Stimulated activated CD8-positive, alpha-beta memory T cell treated with anti-CD3 and anti-CD28 coated beads, Interleukin-12 subunit alpha, Interleukin-12 subunit beta, amount 100 ng/mL, for 24 hours (primary cell): ENCODE data around the gene BBIP1.
"Not testable (repeated sequence)": the region's sequence is repeated elsewhere in the genome, so short reads cannot be mapped to it uniquely, and the experiment has no call there.

ENCODE experiments used
- DNase-seq: peaks from one replicate; pipeline ENCODE4 v3.0.0-alpha.2; 2020; ENCODE audit errors: extremely low read depth

The BBIP1 gene

DNA sequence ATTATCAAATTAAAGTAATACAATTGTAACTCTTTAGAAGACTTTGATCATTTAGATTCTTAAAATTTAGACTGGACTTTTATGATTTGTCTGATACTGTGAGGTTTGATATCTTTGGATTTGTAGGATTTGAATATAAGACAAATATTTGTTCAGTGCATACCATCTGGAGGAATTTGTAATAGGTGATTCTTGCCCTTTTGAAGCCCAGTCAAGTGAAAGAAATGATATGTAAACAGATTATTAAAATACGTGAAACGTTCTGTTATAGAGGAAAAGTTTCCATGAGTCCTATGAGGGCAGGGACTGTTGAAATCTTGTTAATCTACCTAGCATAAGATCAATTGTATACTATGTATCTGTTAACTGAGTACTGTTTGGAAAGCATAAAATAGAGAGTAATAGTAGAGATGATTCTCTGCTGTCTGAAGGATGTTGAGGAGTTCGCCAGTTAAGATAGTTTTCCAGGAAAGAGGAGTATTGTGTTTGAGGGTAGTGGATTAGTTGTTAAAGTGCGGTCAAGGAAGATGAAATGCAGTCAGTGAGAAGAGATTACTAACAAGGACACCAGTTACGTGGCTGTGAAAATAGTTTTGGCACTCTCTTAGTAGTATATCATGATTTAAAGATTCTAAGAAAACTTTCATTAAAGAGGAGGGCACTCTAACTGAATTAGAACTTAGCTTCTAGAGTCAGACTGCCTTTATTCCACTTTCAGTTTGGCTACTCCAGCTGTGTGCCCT, 32.9 kb downstream of the BBIP1 start:
- DNase-seq: no peak

DNA sequence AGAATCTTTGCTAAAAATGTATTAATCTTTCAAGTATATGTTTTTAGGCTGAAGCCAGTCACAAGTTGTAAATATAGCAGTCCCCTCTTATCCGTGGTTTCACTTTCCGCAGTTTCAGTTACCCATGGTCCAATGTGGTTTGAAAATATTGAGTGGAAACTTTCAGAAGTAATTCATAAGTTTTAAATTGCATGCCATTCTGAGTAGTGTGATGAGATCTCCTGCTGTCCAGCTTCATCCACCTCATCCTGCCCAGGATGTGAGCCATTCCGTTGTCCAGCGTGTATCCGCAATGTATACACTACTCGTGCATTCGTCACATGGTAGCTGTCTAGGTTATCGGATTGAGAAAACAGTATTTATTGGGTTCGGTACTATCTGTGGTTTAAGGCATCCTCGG, 35.1 kb downstream of the BBIP1 start:
- DNase-seq: no peak

DNA sequence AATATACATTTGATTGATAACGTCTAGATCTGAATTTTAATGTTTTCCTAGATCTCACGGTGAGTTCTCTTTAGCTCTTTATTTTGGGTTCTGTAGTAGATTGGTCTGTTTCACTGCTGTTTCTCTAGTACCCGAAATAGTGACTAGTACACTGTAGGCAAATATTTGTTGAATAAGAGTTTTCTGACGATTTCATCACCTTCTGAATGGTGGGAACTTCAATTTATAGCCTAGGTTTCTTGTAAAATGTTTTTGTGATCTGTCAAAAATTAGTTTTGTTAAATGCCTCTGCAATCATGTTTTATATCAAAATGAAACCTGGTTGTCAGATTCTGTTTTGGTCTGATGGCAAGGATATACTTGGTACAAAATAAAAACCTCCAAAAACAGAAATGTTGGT, 37.1 kb downstream of the BBIP1 start:
- no peak for DNase-seq

DNA sequence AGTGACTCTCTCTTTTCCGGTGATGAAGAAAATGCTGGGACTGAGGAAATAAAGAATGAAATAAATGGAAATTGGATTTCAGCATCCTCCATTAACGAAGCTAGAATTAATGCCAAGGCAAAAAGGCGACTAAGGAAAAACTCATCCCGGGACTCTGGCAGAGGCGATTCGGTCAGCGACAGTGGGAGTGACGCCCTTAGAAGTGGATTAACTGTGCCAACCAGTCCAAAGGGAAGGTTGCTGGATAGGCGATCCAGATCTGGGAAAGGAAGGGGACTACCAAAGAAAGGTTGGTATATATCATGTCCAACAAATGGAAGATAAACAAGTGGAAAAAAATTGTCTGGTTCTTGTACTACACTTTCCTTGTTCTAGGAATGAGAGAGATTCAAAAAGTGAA, 37.7 kb downstream of the BBIP1 start:
- no peak for DNase-seq

GRCh38 chr10:110880012-110880411, 39.0 kb downstream of the BBIP1 start:
- no peak for DNase-seq

- DNase-seq: no peak
Observed at GRCh38 chr10:110876788-110877187, 42.2 kb downstream of the BBIP1 start.

DNA sequence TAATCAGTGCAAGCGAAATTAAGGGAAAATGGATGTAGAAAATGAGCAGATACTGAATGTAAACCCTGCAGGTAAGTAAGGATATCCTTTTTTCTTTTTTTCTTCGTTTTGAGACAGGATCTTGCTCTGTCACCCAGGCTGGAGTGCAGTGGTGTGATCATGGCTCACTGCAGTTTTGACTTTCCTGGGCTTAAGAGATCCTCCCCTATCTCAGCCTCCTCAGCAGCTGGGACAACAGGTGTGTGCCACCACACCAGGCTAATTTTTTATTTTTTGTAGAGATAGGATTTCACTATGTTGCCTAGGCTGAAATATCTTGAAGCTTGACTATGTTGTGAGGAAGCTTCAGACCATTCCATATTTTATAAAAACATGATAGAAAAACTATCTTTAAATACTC, 43.0 kb downstream of the BBIP1 start:
- no peak for DNase-seq

DNA sequence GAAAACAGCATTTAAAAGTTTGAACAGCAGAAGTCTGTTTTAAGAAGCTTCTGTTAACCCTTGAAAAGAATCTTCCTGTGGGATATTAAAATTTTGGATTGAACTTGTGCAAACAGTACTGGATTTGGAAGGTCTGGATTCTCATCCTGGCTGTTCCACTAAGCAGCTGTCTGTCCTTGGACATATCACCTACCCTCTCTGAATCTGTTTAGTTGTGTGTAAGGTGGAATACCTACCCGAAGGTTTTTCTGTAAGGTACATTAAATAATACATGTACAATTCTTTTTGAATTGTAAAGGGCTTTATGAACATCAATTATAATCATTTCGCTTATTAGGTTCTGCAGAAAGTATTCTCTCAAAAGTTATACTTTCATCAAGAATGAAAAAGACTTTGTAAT, 45.0 kb downstream of the BBIP1 start:
- no peak for DNase-seq

- no peak for DNase-seq
Observed at GRCh38 chr10:110872984-110873923, 45.7 kb downstream of the BBIP1 start.

DNA sequence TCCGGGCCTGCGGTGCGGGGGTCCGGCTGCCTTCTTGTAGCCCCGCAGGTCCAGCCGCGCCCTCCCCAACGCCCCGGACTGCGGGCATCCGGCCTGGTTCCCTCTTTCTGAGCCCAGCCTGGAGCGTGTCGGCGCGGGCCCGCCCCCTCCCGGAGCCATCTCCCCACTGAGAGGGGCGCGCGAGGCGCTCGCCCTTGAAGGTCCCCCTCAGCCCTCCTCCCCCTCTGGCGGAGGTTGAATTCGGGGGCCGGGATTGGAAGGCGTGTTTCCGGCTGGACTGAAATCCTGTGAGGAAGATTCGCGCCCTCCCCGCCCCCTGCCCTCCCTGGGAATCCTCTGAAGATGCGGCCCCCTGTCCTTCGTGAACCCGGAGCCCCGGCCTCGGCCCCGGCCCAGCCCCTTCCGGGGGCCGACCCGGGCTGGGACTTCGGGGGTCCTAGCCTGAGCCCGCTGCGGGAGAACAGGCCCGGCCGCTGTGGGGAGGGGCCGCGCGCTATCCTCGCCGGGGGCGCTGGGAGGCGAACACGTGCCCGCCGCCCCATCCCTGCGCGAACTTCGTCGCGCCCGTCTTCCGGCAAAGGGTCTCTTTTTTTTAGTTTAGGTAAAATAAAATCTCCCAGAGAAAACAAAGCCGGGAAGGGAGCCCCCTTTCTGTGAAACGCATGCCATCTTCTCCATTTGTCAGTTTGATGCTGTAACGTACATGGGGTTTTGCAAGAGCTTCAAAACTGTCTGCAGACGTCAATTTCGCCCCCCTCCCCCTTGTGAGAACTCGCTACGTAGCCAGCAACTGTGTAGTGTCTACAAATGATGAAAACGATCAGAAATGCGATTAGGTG, 46.6 kb downstream of the BBIP1 start:
- peak; percentile 51 for DNase-seq

DNA sequence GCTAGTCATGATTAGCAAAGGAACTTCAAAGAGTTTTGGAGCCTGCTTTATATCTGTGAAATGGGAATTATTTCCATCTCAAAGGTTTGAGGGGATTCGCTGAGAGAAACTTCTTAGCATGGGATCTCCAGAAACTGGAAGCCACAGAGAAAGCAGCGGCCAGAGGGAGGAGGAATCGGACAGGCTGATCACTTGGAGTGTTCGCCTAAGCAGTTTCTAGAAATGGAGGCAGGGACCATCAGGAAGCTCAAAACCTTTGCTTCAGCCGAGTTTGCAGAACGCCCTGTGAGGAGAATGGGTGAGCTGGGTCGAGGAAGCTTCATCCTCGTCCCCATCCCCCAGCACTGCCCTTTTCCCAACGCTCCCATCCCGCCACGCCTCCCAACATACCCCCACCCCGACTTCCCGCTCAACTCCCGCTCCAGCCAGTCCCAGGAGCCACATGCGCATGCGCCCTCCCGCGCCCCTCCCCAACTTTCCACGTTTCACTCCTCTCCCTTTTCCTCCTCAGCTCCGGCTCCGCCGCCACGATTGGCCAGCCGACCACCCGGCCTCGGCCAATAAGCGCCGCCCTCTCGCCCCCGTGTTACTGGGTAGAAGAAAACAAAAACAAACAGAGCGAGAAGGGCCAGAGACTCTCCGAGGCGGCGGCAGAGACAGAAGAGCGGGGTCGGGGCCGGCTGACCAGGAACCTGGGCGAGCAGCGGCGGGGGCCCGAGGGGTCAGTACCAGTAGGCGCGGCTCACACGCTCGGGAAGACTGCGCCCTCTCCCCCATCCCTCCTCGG, 47.5 kb downstream of the BBIP1 start, which contains the start of gene PDCD4:
Gene PDCD4, plus strand, starts transcription at position 631 of the 787 bp plus-strand sequence. CDS start 4,100 bp downstream, outside the sequence.
- DNase-seq: peak; percentile 89

DNA sequence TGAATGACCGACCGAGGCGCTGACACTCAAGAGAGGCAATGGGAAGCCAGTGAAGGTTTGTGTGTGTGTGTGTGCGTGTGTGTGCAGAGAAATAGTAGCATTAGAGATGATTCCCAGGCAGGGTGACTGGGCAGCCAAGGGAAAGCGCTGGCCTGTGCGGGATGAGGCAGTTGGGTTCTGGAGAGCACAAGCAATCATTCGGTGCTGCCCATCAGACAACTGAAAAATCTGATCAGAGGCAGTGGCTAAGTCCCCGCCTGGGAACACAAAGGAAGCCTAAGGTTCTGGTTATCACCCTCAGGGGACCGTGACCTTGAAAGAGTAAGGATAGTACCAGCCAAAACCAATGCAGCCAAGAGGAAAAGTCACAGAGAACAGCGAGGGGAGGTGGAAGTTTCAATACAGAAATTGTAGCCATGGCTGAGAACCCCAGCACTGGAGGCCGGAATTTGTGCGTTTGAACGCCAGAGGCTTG, 48.1 kb downstream of the BBIP1 start:
- DNase-seq: no peak

DNA sequence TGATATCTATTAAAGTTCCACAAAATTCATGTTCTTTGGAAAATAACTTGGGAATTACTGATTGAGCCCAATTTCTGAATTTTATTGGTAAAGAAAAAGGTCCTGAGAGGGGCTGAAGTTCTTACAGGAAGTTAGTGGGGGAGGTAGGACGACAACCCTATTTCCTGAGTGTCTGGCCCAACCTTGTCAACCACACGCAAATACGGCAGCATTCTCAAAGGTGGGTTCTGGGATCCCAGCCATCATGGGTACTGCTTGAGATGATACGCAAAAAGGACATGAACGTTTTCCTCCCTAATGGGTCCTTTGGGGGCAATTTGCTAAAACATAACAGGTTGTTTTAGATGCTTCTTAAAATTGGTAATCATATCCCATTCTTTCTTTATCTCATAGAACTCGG, 50.0 kb downstream of the BBIP1 start:
- DNase-seq: no peak

DNA sequence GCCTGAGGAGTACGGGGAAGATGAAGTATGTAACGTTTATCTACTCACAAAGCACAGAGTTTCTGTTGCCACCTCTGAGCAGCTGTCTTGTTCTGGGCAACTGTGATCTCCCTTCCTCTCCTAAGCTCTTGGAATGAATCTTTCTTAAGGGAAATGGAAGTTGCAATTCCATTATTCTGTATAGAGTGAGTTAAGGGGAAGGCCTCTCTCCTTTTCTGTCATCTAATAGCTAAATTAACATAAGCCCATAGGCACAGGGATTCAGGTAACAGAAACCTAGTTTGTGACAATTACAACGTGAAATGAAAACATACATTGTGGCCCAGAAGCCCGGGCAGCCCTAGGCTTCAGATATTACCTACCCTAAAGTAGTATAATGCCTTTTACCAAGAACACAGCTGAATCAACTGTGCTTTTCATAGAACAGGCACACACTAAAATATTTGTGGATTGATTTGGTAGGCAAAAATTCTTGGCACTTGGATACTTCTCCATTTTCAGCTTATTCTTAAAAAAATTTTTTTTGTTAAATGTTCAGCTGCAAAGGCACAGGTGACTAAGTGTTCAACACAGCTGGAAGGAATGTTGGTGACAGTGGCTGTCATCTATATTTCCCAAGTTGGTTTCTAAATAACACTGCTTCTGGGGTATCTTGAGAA, 51.0 kb downstream of the BBIP1 start:
- DNase-seq: no peak

DNA sequence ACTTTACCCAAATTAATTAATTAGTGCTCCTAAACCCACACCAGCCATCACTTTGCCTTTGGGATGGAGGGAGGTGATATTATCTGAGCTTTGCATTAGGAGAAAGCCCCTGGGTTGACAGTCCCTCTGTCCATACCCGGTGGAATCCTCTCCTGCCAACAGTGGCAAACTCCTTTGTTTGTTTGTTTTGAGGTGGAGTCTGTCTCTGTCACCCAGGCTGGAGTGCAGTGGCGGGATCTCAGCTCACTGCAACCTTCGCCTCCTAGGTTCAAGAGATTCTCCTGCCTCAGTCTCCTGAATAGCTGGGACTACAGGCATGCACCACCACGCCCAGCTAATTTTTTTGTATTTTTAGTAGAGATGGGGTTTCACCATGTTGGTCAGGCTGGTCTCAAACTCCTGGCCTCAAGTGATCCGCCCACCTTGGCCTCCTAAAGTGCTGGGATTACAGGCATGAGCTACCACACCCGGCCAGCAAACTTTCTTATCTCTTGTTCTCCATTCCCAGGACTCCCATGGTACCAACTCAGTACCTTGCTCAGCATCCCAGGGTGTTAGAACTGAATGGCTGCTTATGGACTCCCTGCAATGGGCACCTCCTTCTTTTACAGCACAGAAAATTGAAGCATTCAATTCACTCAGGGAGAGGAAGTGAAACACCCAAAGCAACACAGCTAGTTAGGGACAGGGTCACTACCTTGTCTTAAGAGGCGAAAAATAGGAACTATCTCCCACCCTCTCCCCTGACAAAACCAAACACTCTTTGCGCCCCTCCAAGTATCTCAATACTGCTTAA, 51.8 kb downstream of the BBIP1 start:
- DNase-seq: not testable (repeated sequence)

DNA sequence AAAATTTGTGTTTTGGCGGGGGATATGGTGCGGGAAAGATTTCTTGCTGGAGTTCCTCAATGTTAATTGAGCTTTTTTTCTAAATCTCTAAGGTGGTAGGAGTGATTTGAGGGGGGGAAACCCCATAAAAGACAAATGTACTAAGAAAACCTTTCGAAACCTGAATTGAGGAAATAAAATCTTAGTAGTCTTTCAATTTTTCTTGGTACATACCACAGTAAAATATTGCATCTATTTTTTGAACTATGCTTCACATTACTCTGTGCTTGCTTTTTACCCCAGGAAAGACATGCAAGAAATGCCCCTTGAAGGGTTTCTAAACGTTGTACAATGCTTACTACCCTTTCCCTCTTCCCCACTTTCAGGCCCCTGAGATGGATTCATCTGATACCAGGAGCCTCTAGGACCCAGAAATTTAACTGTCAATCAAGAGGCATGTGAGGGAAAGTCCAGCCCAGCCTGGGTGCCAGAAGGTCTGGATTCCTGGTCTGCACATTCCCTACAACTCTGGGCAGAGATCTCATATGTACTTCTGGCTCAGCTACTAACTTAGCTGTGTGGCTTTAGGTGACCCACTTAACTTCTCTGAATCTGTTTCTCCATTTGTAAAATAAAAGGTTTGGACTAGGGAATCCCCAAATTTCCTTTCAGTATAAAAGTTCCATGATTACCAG, 53.0 kb downstream of the BBIP1 start:
- DNase-seq: no peak

DNA sequence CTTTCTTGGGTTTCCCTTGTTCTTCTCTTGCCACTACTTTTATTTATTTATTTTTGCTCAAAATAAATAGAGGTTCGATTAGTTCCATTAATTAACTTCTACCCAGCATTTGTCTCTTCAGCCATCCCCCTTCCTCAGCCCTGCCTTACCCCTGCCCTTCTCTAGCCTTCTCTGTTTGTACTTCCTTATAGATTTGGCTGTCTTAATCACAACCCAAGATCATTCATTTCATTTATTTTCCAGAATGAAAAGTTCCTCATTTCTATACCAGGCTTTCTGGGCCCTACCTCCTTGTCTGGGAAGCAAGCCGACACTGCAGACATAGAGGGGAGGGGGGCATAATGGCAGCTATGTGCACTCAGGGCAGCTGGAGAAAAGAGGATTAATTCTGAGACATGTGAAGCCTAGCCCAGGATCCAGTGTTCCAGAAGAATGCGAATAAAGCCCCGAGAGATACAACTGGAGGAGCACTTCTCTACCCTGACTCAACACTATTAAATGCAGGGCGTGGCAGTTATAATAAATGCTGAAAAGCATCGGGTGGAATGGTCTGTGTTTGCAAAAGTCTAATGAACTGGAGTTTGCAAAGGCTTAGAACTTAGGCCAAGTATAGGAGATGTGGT, 53.7 kb downstream of the BBIP1 start:
- no peak for DNase-seq

GRCh38 chr10:110864662-110865140, 54.3 kb downstream of the BBIP1 start:
- no peak for DNase-seq
